RWPE2 (cell line): ENCODE results near the gene PRAMEF12.

ENCODE experiments used
- ATAC-seq: fragments of 200-7000 bp; cut with Tn5 transposase; 3 replicates; pipeline ENCODE4 v1.9.1; 2021; ENCODE audit warnings: low read depth
- DNase-seq: peaks from one replicate; pipeline ENCODE4 v3.0.0-alpha.2; 2020; ENCODE audit warnings: low spot score
- H3K27ac ChIP-seq: fragments of 450-650 bp; 2 replicates; pipeline ENCODE4 v1.5.1; 2017; ENCODE audit warnings: mild to moderate bottlenecking; ENCODE audit not compliant: poor library complexity, severe bottlenecking
- H3K27me3 ChIP-seq: fragments of 250-450 bp; sonication (Bioruptor Pico); 2 replicates; pipeline ENCODE4 v1.5.1; 2021; ENCODE audit warnings: mild to moderate bottlenecking, moderate library complexity; ENCODE audit not compliant: insufficient read depth, poor library complexity, severe bottlenecking
- H3K36me3 ChIP-seq: fragments of 250-450 bp; sonication (Bioruptor Pico); 2 replicates; pipeline ENCODE4 v1.5.1; 2020; ENCODE audit warnings: low read depth, mild to moderate bottlenecking, moderate library complexity
- H3K4me1 ChIP-seq: fragments of 250-450 bp; sonication (Bioruptor Pico); 2 replicates; pipeline ENCODE4 v1.5.1; 2021; ENCODE audit warnings: mild to moderate bottlenecking, moderate library complexity; ENCODE audit not compliant: insufficient read depth, poor library complexity, severe bottlenecking
- H3K4me3 ChIP-seq: fragments of 250-450 bp; sonication (Bioruptor Pico); 2 replicates; pipeline ENCODE4 v1.5.1; 2021; ENCODE audit warnings: mild to moderate bottlenecking, moderate library complexity; ENCODE audit not compliant: severe bottlenecking
- H3K9me3 ChIP-seq: fragments of 250-450 bp; sonication (Bioruptor Pico); 2 replicates; pipeline ENCODE4 v1.5.1; 2021; ENCODE audit warnings: mild to moderate bottlenecking, moderate library complexity; ENCODE audit not compliant: severe bottlenecking
- CTCF ChIP-seq: fragments of 450-650 bp; IDR thresholded peaks from one replicate; pipeline ENCODE4 v1.5.1; 2017; ENCODE audit warnings: mild to moderate bottlenecking, moderate library complexity; ENCODE audit not compliant: poor library complexity, severe bottlenecking

Gene PRAMEF12

GRCh38 chr1:12772520-12772919 is 1.0 kb upstream of the PRAMEF12 start:
- Histone ChIP-seq H3K4me1 (no peaks in the 10 kb centered on the region), H3K4me3 (no peak overlapping the region), H3K36me3 (no peaks in the 10 kb centered on the region), H3K9me3 (peaks cover 2% of the 10 kb centered on the region), H3K27me3 (peaks cover 5% of the 10 kb centered on the region), H3K27ac (no peak overlapping the region)
- no peak for TF ChIP-seq CTCF
- ATAC-seq (no peak), DNase-seq (no peak)

- DNase-seq (no peak), ATAC-seq (no peak)
- Histone ChIP-seq H3K4me3 (no peak overlapping the region), H3K4me1 (no peaks in the 10 kb centered on the region), H3K9me3 (peaks cover 2% of the 10 kb centered on the region), H3K27me3 (no peaks in the 10 kb centered on the region), H3K36me3 (no peaks in the 10 kb centered on the region), H3K27ac (no peak overlapping the region)
- no peak for TF ChIP-seq CTCF
Measured at GRCh38 chr1:12774801-12775345, 1.3 kb downstream of the PRAMEF12 start.

- TF ChIP-seq CTCF, result no peak
- Histone ChIP-seq H3K4me1 (no peaks in the 10 kb centered on the region), H3K9me3 (peaks cover 2% of the 10 kb centered on the region), H3K4me3 (no peak overlapping the region), H3K27ac (no peak overlapping the region), H3K36me3 (no peaks in the 10 kb centered on the region), H3K27me3 (no peaks in the 10 kb centered on the region)
- no peak for DNase-seq
- no peak for ATAC-seq
Measured at GRCh38 chr1:12775443-12775842, 1.9 kb downstream of the PRAMEF12 start.

GRCh38 chr1:12776801-12777557 is 3.4 kb downstream of the PRAMEF12 start:
- Histone ChIP-seq H3K4me1 (no peaks in the 10 kb centered on the region), H3K9me3 (peaks cover 2% of the 10 kb centered on the region), H3K27ac (no peak overlapping the region), H3K4me3 (no peak overlapping the region), H3K27me3 (no peaks in the 10 kb centered on the region), H3K36me3 (no peaks in the 10 kb centered on the region)
- ATAC-seq (no peak), DNase-seq (no peak)
- TF ChIP-seq CTCF, result no peak

GRCh38 chr1:12778061-12778460 is 4.5 kb downstream of the PRAMEF12 start:
- H3K9me3 ChIP-seq, result peaks cover 2% of the 10 kb centered on the region
- H3K27ac ChIP-seq, result no peak overlapping the region
- no peak for TF ChIP-seq CTCF

More at GRCh38 chr1:12778061-12778460, 4.5 kb downstream of the PRAMEF12 start:
- Histone ChIP-seq H3K4me3 (no peak overlapping the region), H3K27me3 (no peaks in the 10 kb centered on the region), H3K36me3 (no peaks in the 10 kb centered on the region), H3K4me1 (no peaks in the 10 kb centered on the region)
- no peak for ATAC-seq
- DNase-seq, result no peak
